ENCODE data around the gene GGA1.

GGA1 gene

GRCh38 chr22:37632174-37633088 is 23.8 kb downstream of the GGA1 start:
- no peak for DNase-seq

DNA sequence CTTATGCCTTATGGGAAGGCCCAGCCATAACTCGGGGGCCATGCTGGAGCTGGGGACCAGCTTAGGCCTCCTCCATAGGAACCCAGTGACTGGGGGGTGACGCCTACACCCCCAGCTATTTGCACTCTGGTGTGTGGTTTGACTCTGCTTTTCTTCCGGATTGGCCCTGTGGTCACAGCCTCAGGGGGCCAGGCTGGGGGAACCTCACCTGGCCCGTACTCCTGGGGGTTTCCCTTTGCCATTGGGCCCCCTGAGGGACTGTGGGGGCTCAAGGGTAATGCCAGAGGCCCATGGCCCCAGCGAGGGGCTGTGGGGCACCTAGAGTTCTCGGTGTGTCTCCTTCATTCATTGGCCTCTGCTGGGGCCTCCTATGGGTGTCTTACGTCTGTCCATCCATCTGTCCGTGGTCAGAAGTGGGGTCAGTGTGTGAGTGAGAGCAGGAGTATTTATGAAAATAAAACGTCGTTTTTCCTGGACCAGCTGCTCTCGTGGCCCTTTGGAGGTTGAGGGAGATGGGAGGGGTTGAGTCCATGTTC is 24.5 kb downstream of the GGA1 start:
- DNase-seq: no peak

GRCh38 chr22:37633625-37634416 is 25.2 kb downstream of the GGA1 start:
- DNase-seq: no peak

DNA sequence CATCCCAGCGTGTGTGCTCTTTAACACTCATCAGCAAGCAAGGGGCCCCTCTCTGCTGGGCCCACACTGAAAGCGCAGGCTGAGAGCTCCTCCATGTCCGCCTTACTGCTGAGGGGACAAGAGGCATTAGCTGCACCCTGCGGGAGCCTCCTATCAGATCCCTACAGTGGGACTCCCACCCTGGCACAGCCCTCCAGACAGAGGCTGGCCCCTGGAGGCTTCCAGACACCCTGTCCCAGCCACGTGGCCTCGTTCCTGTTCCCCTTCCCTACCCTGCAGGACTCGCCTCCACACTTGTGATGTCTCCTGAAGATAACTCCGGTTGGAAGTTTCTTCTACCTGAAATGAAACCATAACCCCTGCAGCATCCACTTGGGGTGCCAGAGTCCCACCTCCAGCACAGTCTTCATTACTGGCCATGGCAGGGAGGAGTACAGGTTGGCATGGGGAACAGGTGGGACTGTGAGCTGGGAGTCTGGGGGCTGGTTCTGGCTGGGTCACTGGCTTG is 25.8 kb downstream of the GGA1 start:
- no peak for DNase-seq

GRCh38 chr22:37635157-37635556 is 26.5 kb downstream of the GGA1 start:
- DNase-seq: no peak

DNA sequence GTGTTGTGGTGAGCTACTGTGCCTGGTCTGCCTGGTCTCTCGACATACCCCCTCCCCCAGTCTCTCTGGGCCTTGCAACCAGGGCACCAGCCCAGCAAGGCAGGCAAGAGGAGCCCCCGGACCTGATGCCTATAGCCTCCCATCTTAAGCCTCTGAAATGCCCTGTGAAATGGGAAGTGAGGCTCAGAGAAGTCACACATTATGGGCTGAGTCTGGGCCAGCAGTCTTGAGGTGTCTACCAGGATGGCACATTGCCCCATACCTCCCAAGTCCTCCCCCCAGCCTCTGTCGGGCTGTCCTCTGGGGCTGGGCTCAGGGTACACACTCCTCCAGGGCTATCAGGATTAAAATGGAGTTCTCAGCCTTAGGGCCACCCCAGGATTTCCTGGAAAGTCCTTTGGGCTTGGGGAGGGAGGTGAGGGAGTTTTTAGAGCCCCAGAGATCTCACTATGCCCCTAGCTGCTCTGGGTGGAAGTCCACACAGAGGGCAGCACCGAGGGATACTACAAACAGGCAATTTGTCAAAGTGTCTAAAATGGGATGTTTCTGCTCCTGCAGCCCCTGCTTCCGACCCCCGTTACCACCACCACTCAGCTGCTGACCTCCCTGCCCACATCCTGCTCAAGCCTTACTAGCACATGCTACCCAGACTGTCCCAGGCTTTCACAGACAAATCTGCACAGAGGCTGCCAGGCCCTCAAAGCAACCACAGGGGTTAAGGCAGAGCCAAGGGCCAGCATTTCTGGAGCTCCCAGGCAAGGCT is 27.7 kb downstream of the GGA1 start:
- DNase-seq: no peak

DNA sequence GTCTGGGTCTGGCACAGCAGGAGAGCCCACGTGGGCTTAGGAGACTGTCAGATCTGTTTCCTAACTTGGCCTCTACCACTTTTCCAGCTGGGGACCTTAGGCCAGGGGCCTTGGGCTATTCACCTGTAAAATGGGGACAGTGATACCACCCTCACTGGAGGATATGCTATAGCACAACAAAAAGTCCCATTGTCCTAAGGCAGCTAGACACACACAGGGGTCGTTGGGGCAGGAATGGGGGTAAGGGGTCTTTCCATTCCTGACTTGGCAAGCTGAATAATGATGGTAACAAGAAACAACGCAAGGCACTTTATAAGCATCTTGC is 28.3 kb downstream of the GGA1 start:
- no peak for DNase-seq

DNA sequence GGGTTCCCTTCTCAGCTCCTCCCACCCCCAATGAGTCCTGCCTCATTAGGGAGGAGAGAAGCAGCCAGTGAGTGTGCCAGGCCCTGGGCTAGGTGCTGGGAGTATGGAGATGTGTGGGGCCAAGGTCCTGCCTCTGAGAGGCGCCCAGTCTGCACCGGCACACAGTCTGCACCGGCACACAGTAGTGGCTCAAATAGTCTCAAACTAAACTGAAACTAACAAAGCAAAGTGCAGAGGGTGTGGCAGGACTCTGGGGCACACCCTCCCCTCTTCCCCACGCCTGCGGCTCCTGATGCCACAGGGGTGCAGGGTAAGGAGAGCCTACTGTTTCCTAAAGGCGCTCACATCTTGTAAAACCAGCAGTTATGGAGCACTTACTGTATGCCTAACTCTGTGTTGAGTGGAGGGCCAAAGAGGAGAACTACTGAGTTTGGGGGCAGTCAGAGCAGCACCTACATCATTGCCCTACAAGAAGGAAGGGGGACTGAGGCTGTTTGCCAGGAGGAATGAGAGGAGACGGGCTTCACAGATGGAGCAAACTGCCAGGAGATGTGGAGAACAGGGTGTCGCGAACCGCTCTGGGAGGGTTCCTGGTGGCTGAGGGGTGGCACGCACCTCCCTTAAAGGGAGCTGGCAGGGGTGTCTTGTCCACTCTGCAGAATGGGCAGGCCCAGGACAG is 29.9 kb downstream of the GGA1 start:
- no peak for DNase-seq

- DNase-seq: peak in 1 of 2 donors; percentile 39
Measured at GRCh38 chr22:37639070-37639760, 30.6 kb downstream of the GGA1 start, which contains the start of gene SH3BP1. TSS of gene SH3BP1 (plus strand) at chr22:37639669. CDS start at chr22:37639788, 119 bp downstream.

GRCh38 chr22:37639771-37640590 is 31.3 kb downstream of the GGA1 start:
- no peak for DNase-seq

DNA sequence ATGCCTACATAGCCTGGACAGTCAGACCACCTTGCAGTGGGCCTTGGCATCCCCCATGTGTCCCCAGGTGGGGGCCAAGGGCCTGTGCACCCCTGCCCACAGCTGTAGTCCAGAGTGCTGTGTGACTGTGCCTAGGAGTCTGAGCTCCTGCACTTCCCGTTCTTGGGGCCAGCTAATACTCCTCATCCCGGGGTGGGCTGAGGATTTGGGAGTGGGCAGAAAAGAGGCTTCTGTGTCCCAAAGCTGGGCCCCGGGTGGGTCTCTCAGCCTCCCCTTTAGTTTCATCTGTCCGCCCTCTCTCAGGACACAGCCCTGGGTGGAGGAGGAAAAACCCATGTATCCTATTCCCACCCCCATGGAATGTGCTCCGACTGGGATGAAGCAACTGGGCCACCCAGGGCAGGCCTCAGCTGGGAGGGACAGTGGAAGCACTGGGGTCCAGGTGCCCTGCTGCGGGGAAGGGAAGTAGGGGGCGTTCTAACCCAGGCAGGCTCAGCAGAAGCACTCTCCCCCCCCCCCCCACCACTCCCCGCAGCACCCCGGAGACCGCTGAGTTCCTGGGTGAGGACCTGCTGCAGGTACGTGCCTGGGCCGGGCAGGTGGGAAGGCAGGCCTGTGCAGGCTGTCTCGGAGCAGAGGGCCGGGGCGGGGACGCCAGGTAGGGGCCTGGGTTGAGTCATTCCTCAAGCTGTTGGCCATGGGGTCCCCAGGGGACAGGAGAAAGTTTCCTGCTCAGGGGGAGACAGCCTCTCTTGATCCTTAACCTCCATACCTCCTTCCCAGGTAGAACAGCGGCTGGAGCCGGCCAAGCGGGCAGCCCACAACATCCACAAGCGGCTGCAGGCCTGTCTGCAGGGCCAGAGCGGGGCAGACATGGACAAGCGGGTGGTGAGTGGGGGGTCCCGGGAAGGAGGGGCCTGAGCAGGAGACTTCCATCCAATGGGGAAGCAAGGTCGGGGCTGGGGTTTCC is 32.2 kb downstream of the GGA1 start:
- no peak for DNase-seq

GRCh38 chr22:37641561-37641949 is 32.9 kb downstream of the GGA1 start:
- no peak for DNase-seq

- peak; percentile 80 to 91 for DNase-seq
Measured at GRCh38 chr22:37643225-37643847, 34.7 kb downstream of the GGA1 start.

DNA sequence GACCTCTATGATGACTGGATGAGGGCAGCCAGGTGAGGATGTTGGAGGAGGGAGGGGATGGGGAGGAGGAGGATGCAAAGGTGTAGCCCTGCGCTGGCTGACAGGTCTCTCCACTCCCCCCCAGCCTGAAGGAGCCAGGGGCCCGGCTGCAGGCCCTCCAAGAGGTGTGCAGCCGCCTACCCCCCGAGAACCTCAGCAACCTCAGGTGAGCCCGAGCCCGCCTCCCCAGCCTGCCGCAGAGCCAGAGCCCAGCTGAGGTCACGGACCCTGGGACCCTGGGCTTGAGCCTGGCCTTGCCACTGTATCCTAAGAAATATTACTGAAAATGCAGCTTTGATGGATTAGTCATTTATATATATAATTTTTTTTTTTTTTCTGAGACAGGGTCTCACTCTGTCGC is 38.7 kb downstream of the GGA1 start:
- DNase-seq: no peak

DNA sequence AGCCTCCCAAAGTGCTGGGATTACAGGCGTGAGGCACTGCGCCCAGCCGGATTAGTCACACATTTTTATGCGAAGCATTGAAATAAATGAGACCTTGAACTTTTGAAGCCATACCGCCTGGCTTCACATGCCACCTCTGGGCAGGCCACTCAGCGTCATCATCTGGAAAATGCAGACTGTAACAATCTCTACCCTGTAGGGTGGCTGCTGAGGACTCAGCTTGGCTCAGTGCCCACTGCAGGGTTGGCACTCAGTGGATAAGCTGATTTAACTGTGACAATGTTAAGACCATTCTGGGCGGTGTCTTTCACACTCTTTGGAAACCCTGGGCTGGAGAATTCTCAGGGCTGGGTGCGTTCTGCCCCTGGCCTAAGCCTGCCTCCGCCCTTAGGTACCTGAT is 39.3 kb downstream of the GGA1 start:
- DNase-seq: no peak

DNA sequence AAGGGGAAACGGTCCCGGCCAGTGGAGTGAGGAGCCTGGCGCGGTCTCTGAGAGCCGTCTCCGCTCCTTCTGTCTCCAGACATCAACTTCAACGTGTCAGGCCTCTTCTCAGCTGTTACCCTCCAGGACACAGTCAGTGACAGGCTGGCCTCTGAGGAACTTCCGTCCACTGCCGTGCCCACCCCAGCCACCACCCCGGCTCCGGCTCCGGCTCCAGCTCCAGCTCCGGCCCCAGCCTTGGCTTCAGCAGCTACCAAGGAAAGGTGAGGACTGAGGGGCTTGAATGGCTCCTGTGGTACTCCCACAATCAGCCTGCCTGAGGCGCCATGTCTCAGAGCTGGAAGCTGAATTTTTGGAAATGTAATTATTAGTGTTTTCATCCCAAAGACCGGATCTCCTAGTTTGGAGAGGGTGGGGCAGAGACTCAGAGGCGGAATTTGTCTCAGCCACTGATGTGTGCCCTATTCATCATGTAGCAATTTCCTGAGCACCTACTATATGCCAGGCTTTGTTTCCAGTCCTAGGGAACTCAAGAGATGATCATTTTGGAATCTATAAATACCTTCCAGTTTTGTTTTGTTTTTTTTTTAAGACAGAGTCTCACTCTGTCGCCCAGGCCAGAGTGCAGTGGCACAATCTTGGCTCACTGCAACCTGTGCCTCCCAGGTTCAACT is 42.0 kb downstream of the GGA1 start:
- DNase-seq: no peak

- no peak for DNase-seq
Measured at GRCh38 chr22:37654563-37655251, 46.1 kb downstream of the GGA1 start.

DNA sequence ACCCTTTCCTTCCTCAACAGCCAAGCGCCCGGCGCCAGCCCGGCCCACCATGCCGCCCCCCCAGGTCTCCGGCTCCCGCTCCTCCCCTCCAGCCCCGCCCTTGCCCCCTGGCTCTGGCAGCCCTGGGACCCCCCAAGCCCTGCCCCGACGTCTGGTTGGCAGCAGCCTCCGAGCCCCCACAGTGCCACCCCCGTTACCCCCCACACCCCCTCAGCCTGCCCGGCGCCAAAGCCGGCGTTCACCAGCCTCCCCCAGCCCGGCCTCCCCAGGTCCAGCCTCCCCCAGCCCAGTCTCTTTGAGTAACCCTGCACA is 46.6 kb downstream of the GGA1 start:
- no peak for DNase-seq
